ENCODE measurements around the gene RIN1. TPM values are rescaled to one million over a fixed set of nuclear protein-coding genes. Genes with fewer than 3 reads are reported as not detected.

Gene RIN1
- total RNA-seq, 1 donor: 19.0 TPM

DNA sequence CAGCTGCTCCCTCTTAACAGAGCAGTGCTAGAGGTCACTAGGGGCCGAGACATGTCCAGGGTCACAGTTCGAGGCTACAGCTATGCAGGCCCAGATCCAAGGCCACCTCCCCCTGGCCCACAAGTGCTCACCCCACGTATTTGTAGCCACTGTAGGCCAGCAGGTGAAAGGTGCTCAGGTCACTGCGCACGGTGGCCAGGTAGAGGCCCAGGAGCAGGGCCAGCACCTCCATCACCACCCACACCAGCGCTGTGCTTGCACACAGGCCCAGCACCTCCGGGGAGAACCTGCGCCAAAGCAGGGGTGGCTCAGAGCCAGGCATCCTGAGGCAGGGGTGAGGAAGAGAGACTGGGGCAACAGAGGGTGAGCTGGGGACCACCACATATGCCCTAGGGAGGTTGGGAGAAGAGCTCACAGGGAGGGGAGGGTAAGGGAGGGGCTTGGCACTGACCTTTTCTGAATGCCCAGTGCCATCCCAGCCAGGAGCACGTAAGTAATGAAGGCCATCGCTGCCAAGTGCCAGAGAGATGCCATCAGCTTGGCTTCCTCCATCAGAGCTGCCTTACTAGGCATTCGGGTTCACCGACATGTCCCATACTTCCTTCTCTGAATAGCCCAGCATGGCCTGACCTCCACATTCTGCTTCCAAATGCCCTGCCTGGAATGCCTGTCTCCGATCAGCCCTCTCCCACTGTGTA lies 50.8 kb downstream of the RIN1 start:
- no peak for DNase-seq (ENCODE audit: low read depth)
- no peak overlapping the region for H3K4me3 ChIP-seq (ENCODE audit: low read depth, low read length)
- TF ChIP-seq, protein P1, sequence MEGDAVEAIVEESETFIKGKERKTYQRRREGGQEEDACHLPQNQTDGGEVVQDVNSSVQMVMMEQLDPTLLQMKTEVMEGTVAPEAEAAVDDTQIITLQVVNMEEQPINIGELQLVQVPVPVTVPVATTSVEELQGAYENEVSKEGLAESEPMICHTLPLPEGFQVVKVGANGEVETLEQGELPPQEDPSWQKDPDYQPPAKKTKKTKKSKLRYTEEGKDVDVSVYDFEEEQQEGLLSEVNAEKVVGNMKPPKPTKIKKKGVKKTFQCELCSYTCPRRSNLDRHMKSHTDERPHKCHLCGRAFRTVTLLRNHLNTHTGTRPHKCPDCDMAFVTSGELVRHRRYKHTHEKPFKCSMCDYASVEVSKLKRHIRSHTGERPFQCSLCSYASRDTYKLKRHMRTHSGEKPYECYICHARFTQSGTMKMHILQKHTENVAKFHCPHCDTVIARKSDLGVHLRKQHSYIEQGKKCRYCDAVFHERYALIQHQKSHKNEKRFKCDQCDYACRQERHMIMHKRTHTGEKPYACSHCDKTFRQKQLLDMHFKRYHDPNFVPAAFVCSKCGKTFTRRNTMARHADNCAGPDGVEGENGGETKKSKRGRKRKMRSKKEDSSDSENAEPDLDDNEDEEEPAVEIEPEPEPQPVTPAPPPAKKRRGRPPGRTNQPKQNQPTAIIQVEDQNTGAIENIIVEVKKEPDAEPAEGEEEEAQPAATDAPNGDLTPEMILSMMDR (IDR thresholded peaks at IDR 0.05; ENCODE audit: insufficient read depth, low read depth, low read length): no peak

GRCh38 chr11:66284526-66285078 lies 51.6 kb downstream of the RIN1 start:
- H3K4me3 ChIP-seq (ENCODE audit: low read depth, low read length): no peak overlapping the region
- TF ChIP-seq, protein P1 (IDR thresholded peaks at IDR 0.05; ENCODE audit: insufficient read depth, low read depth, low read length): no peak
- DNase-seq (ENCODE audit: low read depth): no peak

GRCh38 chr11:66283461-66284105 lies 52.7 kb downstream of the RIN1 start:
- no peak for DNase-seq (ENCODE audit: low read depth)
- TF ChIP-seq, protein P1 (IDR thresholded peaks at IDR 0.05; ENCODE audit: insufficient read depth, low read depth, low read length): no peak
- no peak overlapping the region for H3K4me3 ChIP-seq (ENCODE audit: low read depth, low read length)

- TF ChIP-seq, protein P1 (IDR thresholded peaks at IDR 0.05; ENCODE audit: insufficient read depth, low read depth, low read length): peak; percentile 87
- no peak overlapping the region for H3K4me3 ChIP-seq (ENCODE audit: low read depth, low read length)
- peak; percentile 95 for DNase-seq (ENCODE audit: low read depth)
These were observed 53.5 kb downstream of the RIN1 start for GRCh38 chr11:66282468-66283455.

Small RNA genes within 50 kb of the gene (small RNA-seq; reads per million reads assigned to genes)
- not detected for gene RF00017

Other genes starting within 250 kb of the RIN1 start
- gene KLC2, start 78.7 kb downstream of the RIN1 start, total RNA-seq: 18.7 and 24.6 TPM in 2 replicates
- gene RAB1B, start 67.8 kb downstream of the RIN1 start, total RNA-seq: 88.9 and 89.5 TPM in 2 replicates
- gene CNIH2, start 58.3 kb downstream of the RIN1 start, total RNA-seq: 0.43 and 0.64 TPM in 2 replicates
- gene YIF1A, start 47.3 kb downstream of the RIN1 start, total RNA-seq: 187 and 189 TPM in 2 replicates
- under 0.01 TPM in 1 of 2 replicates, not detected in the other for gene TMEM151A, start 44.5 kb downstream of the RIN1 start, total RNA-seq
- gene CD248, start 19.4 kb downstream of the RIN1 start, total RNA-seq: 85.1 and 108 TPM in 2 replicates
- gene BRMS1, start 8.7 kb upstream of the RIN1 start, total RNA-seq: 42.3 and 47.0 TPM in 2 replicates
- 21.6 and 25.0 TPM in 2 replicates for gene B4GAT1, start 11.2 kb upstream of the RIN1 start, total RNA-seq
- gene SLC29A2, start 35.3 kb upstream of the RIN1 start, total RNA-seq: 0.64 and 0.86 TPM in 2 replicates
- 0.32 TPM in 1 of 2 replicates, not detected in the other for gene NPAS4, start 84.6 kb upstream of the RIN1 start, total RNA-seq
- 38.0 and 46.7 TPM in 2 replicates for gene MRPL11, start 102.4 kb upstream of the RIN1 start, total RNA-seq
- 10.8 and 13.2 TPM in 2 replicates for gene PELI3, start 130.5 kb upstream of the RIN1 start, total RNA-seq
- gene DPP3, start 144.0 kb upstream of the RIN1 start, total RNA-seq: 67.6 and 70.4 TPM in 2 replicates
- gene BBS1, start 174.2 kb upstream of the RIN1 start, total RNA-seq: 25.4 and 34.5 TPM in 2 replicates
- 9.5 and 11.0 TPM in 2 replicates for gene ZDHHC24, start 209.6 kb upstream of the RIN1 start, total RNA-seq
- gene ACTN3, start 210.5 kb upstream of the RIN1 start, total RNA-seq: under 0.01 TPM in 1 of 2 replicates, not detected in the other
- gene CTSF, start 232.2 kb upstream of the RIN1 start, total RNA-seq: 9.9 and 12.6 TPM in 2 replicates